Right ventricle myocardium superior (tissue), 1 donor: Measurements from ENCODE around the gene ZNF205. TPM values are rescaled to one million over a fixed set of nuclear protein-coding genes. Genes with fewer than 3 reads are reported as not detected.

Experiments used
- ATAC-seq: fragments of 200-7000 bp; cut with Tn5 transposase; one replicate; pipeline ENCODE4 v1.9.1; 2020; ENCODE audit warnings: mild to moderate bottlenecking; ENCODE audit not compliant: poor library complexity
- DNase-seq: peaks from one replicate; pipeline ENCODE4 v3.0.0-alpha.2; 2020
- intact Hi-C: fragments of 100-400 bp; cut with DNase I; formaldehyde crosslinking; loops from one replicate; pipeline ENCODE4 v1.11.2; 2022
- total RNA-seq: library from RNA; stranded (reverse); fragmentation: NEBNext Ultra II Directional; extraction: Animal tissue kit (Norgen Biotek cat#: 25700); gene quantifications from one replicate; pipeline ENCODE4 v1.2.1, GENCODE V29; 2021
- donor health status: DM: no; HTN: yes; CAD: no; lungs with severe emphysema.

Gene ZNF205
- total RNA-seq, 1 donor from 2014 or later, result 6.9 TPM

- ATAC-seq, result no peak
- intact Hi-C loops, result no loop called here
Observed at GRCh38 chr16:3098459-3099394, 13.7 kb upstream of the ZNF205 start, which contains the start of gene ZSCAN10. Gene ZSCAN10, minus strand, starts transcription at chr16:3099294. Its CDS starts 6,357 bp downstream, at chr16:3092937.

GRCh38 chr16:3099395-3099731, 13.0 kb upstream of the ZNF205 start:
- intact Hi-C loops, result no loop called here
- no peak for DNase-seq
- no peak for ATAC-seq

More at GRCh38 chr16:3098459-3099394, 13.7 kb upstream of the ZNF205 start, which contains the start of gene ZSCAN10:
- DNase-seq, result no peak

- ATAC-seq, result peak; percentile 94
- DNase-seq, result peak; percentile 96
- intact Hi-C loops, result no loop called here
Observed at GRCh38 chr16:3099732-3100499, 12.5 kb upstream of the ZNF205 start.

- intact Hi-C loops, result no loop called here
- no peak for ATAC-seq
Observed at GRCh38 chr16:3101018-3101840, 11.2 kb upstream of the ZNF205 start.

GRCh38 chr16:3101841-3102470, 10.4 kb upstream of the ZNF205 start:
- DNase-seq (peak; percentile 63), ATAC-seq (peak; percentile 9)
- intact Hi-C loops, result no loop called here

More at GRCh38 chr16:3101018-3101840, 11.2 kb upstream of the ZNF205 start:
- DNase-seq, result no peak

- ATAC-seq (peak; percentile 98), DNase-seq (peak; percentile 93)
- intact Hi-C loops, result no loop called here
Observed at GRCh38 chr16:3106205-3106928, 6.0 kb upstream of the ZNF205 start.

GRCh38 chr16:3112881-3113574, 642 bp downstream of the ZNF205 start:
- intact Hi-C loops, result loop anchor here (5.0 kb wide), 1 partner anchor 51 kb away; no protein-coding TSS in a partner anchor
- DNase-seq (no peak), ATAC-seq (peak; percentile 30)

- no peak for ATAC-seq
Observed at GRCh38 chr16:3113765-3114479, 1.5 kb downstream of the ZNF205 start.

GRCh38 chr16:3115003-3115402, 2.6 kb downstream of the ZNF205 start:
- no peak for ATAC-seq
- no peak for DNase-seq

More at GRCh38 chr16:3113765-3114479, 1.5 kb downstream of the ZNF205 start:
- intact Hi-C loops, result loop anchor here (5.0 kb wide), 1 partner anchor 52 kb away; no protein-coding TSS in a partner anchor
- no peak for DNase-seq

GRCh38 chr16:3115561-3115960, 3.2 kb downstream of the ZNF205 start:
- DNase-seq (no peak), ATAC-seq (no peak)
- intact Hi-C loops, result no loop called here

More at GRCh38 chr16:3115003-3115402, 2.6 kb downstream of the ZNF205 start:
- intact Hi-C loops, result no loop called here

GRCh38 chr16:3118204-3118790, 5.9 kb downstream of the ZNF205 start:
- no peak for DNase-seq
- ATAC-seq, result no peak
- intact Hi-C loops, result no loop called here

- intact Hi-C loops, result no loop called here
- DNase-seq, result no peak
- ATAC-seq, result no peak
Observed at GRCh38 chr16:3118846-3119245, 6.5 kb downstream of the ZNF205 start.

- ATAC-seq (no peak), DNase-seq (no peak)
- intact Hi-C loops, result no loop called here
Observed at GRCh38 chr16:3119286-3119685, 6.9 kb downstream of the ZNF205 start.

GRCh38 chr16:3119701-3120408, 7.5 kb downstream of the ZNF205 start:
- intact Hi-C loops, result no loop called here
- ATAC-seq (no peak), DNase-seq (no peak)

- DNase-seq (no peak), ATAC-seq (no peak)
- intact Hi-C loops, result no loop called here
Observed at GRCh38 chr16:3120435-3120834, 8.0 kb downstream of the ZNF205 start.
